ENCODE results near the gene MUSTN1. TPM values are rescaled to one million over a fixed set of nuclear protein-coding genes. Genes with fewer than 3 reads are reported as not detected.

MUSTN1 gene
- total RNA-seq, 1 experiment from 2014 or later = 0.49 TPM

DNA sequence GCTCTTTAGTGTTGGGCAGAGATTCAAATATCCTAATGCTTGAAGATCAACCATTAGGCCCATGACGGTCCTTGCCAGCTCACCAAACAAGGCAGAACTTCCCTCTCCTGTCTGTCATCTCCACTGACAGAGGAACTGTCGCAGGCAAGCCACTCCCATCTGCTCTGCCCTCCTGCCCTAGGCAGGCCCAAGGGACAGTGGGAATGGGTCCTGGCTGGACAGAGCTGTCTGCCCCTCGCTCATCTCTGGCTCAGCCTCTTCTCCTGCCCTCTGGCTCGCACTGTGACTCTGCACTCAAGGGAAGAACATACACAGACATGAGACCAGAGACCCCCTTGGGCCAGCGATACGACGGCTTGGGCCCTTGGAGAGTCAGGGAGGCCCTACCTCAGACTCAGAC lies 7.6 kb upstream of the MUSTN1 start:
- H3K4me1 ChIP-seq (ENCODE audit: control insufficient read depth, insufficient read depth, low read length) = no peaks in the 10 kb centered on the region
- no peak overlapping the region for H3K4me3 ChIP-seq (ENCODE audit: low read depth in 2 of 2, low read length in 2 of 2)
- intact Hi-C loops (cut with micrococcal nuclease; ENCODE audit: unreplicated experiment) (no loop called here), in situ Hi-C loops (cut with HindIII; ENCODE audit: low pct_unique_long_range_greater_than_20kb, low sequenced_read_pairs) (no loop called here)
- no peaks in the 10 kb centered on the region for H3K36me3 ChIP-seq (ENCODE audit: control insufficient read depth, insufficient read depth, low read length)
- DNase-seq (ENCODE audit: low read depth, low spot score) (no peak), ATAC-seq (no peak)
- no peaks in the 10 kb centered on the region for H3K9me3 ChIP-seq (ENCODE audit: control insufficient read depth, insufficient read depth, low read depth, low read length)
- H3K27me3 ChIP-seq (ENCODE audit: control insufficient read depth, insufficient read depth, low read length) = no peaks in the 10 kb centered on the region
- CTCF ChIA-PET = no interaction called here
- no TSS peak for BruUV-seq (replicated peaks)
- POLR2A ChIA-PET = no interaction called here
- H3K27ac ChIP-seq (ENCODE audit: low read length) = no peak overlapping the region
- no peak for TF ChIP-seq SIN3A (IDR thresholded peaks at IDR 0.05; ENCODE audit: borderline replicate concordance, insufficient read depth, low read depth, low read length)
- TF ChIP-seq POLR2AphosphoS5 (IDR thresholded peaks at IDR 0.05; ENCODE audit: low read depth, low read length) = no peak
- TF ChIP-seq TCF7L2 (IDR thresholded peaks at IDR 0.05; ENCODE audit: low read depth, low read length) = no peak
- TF ChIP-seq, protein P1, sequence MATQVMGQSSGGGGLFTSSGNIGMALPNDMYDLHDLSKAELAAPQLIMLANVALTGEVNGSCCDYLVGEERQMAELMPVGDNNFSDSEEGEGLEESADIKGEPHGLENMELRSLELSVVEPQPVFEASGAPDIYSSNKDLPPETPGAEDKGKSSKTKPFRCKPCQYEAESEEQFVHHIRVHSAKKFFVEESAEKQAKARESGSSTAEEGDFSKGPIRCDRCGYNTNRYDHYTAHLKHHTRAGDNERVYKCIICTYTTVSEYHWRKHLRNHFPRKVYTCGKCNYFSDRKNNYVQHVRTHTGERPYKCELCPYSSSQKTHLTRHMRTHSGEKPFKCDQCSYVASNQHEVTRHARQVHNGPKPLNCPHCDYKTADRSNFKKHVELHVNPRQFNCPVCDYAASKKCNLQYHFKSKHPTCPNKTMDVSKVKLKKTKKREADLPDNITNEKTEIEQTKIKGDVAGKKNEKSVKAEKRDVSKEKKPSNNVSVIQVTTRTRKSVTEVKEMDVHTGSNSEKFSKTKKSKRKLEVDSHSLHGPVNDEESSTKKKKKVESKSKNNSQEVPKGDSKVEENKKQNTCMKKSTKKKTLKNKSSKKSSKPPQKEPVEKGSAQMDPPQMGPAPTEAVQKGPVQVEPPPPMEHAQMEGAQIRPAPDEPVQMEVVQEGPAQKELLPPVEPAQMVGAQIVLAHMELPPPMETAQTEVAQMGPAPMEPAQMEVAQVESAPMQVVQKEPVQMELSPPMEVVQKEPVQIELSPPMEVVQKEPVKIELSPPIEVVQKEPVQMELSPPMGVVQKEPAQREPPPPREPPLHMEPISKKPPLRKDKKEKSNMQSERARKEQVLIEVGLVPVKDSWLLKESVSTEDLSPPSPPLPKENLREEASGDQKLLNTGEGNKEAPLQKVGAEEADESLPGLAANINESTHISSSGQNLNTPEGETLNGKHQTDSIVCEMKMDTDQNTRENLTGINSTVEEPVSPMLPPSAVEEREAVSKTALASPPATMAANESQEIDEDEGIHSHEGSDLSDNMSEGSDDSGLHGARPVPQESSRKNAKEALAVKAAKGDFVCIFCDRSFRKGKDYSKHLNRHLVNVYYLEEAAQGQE (IDR thresholded peaks at IDR 0.05; ENCODE audit: insufficient read depth in 1 of 2, low read depth in 2 of 2, low read length in 1 of 2) = no peak
- TF ChIP-seq, protein P2, sequence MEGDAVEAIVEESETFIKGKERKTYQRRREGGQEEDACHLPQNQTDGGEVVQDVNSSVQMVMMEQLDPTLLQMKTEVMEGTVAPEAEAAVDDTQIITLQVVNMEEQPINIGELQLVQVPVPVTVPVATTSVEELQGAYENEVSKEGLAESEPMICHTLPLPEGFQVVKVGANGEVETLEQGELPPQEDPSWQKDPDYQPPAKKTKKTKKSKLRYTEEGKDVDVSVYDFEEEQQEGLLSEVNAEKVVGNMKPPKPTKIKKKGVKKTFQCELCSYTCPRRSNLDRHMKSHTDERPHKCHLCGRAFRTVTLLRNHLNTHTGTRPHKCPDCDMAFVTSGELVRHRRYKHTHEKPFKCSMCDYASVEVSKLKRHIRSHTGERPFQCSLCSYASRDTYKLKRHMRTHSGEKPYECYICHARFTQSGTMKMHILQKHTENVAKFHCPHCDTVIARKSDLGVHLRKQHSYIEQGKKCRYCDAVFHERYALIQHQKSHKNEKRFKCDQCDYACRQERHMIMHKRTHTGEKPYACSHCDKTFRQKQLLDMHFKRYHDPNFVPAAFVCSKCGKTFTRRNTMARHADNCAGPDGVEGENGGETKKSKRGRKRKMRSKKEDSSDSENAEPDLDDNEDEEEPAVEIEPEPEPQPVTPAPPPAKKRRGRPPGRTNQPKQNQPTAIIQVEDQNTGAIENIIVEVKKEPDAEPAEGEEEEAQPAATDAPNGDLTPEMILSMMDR (IDR thresholded peaks at IDR 0.05) = no peak

DNA sequence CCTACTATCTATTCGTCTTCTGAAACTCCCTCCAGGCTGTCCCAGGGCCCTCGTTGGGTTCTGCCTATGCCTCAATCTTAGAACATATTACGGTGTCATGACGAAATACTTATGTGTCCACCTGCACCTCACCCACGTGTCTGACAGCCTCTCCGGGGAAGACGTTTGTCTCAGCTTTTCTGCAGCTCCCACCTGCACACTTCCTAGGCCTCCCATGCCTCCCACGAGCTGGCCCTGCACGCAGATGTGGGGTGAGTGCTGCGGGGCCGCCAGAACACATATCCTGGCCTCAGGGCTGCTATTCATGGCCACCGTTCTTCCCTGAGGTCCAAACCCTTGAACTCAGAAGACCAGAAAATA lies 7.1 kb upstream of the MUSTN1 start:
- Histone ChIP-seq H3K4me3 (ENCODE audit: low read depth in 2 of 2, low read length in 2 of 2) (no peak overlapping the region), H3K4me1 (ENCODE audit: control insufficient read depth, insufficient read depth, low read length) (no peaks in the 10 kb centered on the region), H3K27ac (ENCODE audit: low read length) (no peak overlapping the region), H3K27me3 (ENCODE audit: control insufficient read depth, insufficient read depth, low read length) (no peaks in the 10 kb centered on the region), H3K9me3 (ENCODE audit: control insufficient read depth, insufficient read depth, low read depth, low read length) (no peaks in the 10 kb centered on the region), H3K36me3 (ENCODE audit: control insufficient read depth, insufficient read depth, low read length) (no peaks in the 10 kb centered on the region)
- ChIA-PET CTCF (no interaction called here), POLR2A (no interaction called here)
- ATAC-seq (no peak), DNase-seq (ENCODE audit: low read depth, low spot score) (no peak)
- intact Hi-C loops (cut with micrococcal nuclease; ENCODE audit: unreplicated experiment) = no loop called here
- BruUV-seq (replicated peaks) = no TSS peak
- in situ Hi-C loops (cut with HindIII; ENCODE audit: low pct_unique_long_range_greater_than_20kb, low sequenced_read_pairs) = no loop called here
- no peak for TF ChIP-seq TCF7L2 (IDR thresholded peaks at IDR 0.05; ENCODE audit: low read depth, low read length)
- TF ChIP-seq SIN3A (IDR thresholded peaks at IDR 0.05; ENCODE audit: borderline replicate concordance, insufficient read depth, low read depth, low read length) = no peak
- TF ChIP-seq, protein P2 (IDR thresholded peaks at IDR 0.05) = no peak
- no peak for TF ChIP-seq POLR2AphosphoS5 (IDR thresholded peaks at IDR 0.05; ENCODE audit: low read depth, low read length)
- TF ChIP-seq, protein P1 (IDR thresholded peaks at IDR 0.05; ENCODE audit: insufficient read depth in 1 of 2, low read depth in 2 of 2, low read length in 1 of 2) = no peak
